Mammary epithelial cell (primary cell): Measurements from ENCODE around the gene BCAS3.

Experiments
- CTCF ChIP-seq, 2 donors: IDR thresholded peaks in 1 of 2; conservative IDR thresholded peaks in 1 of 2; 2 replicates each; pipeline ENCODE4 v1.5.1; 2011 to 2012; ENCODE audit warnings: inconsistent platforms in 2 of 2, low read length in 2 of 2, mild to moderate bottlenecking in 2 of 2, control low read depth in 1 of 2, low read depth in 1 of 2; ENCODE audit not compliant: insufficient read depth in 1 of 2; ENCODE audit errors: extremely low read depth in 1 of 2
- EZH2 ChIP-seq: IDR thresholded peaks from 2 replicates; pipeline ENCODE4 v1.6.1; 2012; ENCODE audit warnings: low read length, inconsistent platforms, borderline replicate concordance

DNA sequence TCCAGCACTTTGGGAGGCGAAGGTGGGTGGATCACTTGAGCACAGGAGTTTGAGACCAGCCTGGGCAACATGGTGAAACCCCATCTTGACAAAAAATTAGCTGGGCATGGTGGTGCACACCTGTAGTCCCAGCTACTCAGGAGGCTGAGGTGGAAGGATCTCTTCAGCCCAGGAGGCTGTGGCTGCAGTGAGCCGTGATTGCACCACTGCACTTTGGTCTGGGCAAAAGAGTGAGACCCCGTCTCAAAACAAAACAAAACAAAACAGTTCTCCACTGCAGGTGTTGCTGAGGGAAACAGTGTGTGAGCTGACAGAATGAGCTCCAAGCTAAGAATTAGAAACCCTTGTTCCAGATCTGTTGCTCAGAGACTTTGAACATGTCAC lies 686.8 kb downstream of the BCAS3 start:
- TF ChIP-seq CTCF (conservative IDR thresholded peaks at IDR 0.05 in 1 of 2, IDR thresholded peaks at IDR 0.05 in 1 of 2; ENCODE audit: extremely low read depth in 1 of 2, insufficient read depth in 1 of 2, low read depth in 1 of 2, low read length in 2 of 2) (no peak), EZH2 (no peak)
